NCI-H82 (cell line): ENCODE data around the gene PTCH2.
"Not testable (repeated sequence)": the region's sequence is repeated elsewhere in the genome, so short reads cannot be mapped to it uniquely, and the experiment has no call there.

Experiments used
- DNase-seq: peaks from one replicate; lab custom pipeline; 2025; lab: John Stamatoyannopoulos, UW

Gene PTCH2

DNA sequence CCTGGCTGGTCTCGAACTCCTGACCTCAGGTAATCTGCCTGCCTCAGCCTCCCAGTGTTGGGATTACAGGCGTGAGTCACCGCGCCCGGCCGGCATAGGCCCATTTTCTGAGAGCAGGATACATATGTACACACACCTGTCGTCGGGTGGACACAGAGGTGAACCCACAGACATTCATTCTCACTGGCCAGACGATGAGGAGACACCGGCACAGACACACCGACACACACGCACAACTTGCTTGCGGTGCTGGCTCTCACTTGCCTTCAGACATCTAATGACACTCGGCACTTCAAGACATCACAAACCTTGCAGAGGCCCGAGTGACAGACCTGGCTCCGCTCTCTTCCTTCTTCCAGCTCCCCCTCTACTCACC lies 579 bp downstream of the PTCH2 start:
- DNase-seq: peak; percentile 60

- DNase-seq: peak; percentile 27
These were observed 3.5 kb downstream of the PTCH2 start for GRCh38 chr1:44839576-44839975.

DNA sequence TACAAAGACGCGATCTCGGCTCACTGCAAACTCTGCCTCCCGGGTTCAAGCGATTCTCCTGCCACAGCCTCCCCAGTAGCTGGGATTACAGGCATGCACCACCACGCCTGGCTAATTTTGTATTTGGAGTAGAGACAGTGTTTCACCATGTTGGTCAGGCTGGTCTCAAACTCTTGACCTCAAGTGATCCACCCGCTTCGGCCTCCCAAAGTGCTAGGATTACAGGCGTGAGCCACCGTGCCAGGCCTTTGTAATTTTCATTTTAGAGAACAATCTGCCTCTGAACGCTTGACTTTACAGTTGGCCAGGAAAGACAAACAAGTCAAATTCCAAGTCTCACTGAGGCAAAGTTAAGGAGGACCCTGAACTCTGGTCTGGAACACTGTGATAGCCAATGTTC lies 4.8 kb downstream of the PTCH2 start:
- not testable (repeated sequence) for DNase-seq

- DNase-seq: peak; percentile 97
These were observed 7.0 kb downstream of the PTCH2 start for GRCh38 chr1:44835738-44836675.

DNA sequence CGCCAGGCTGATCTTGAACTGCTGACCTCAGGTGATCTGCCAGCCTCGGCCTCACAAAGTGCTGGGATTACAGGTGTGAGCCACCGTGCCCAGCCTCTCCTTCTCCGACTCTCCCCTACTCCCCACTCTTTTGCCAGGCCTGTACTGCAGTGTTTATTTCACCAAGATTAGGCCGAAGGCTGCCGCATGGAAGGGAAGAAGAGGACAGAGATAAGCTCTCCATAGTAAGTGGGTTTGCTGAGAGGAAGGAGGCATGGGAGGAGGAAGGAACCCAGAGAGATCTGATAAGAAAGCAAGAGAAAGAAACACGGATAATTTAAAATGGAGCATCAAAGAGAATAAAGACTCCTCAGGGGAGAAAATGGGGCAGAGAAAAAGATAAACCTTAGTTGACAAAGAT lies 8.7 kb downstream of the PTCH2 start:
- no peak for DNase-seq

GRCh38 chr1:44832056-44832705 lies 10.9 kb downstream of the PTCH2 start:
- no peak for DNase-seq

GRCh38 chr1:44831516-44831915 lies 11.5 kb downstream of the PTCH2 start:
- DNase-seq: no peak

DNA sequence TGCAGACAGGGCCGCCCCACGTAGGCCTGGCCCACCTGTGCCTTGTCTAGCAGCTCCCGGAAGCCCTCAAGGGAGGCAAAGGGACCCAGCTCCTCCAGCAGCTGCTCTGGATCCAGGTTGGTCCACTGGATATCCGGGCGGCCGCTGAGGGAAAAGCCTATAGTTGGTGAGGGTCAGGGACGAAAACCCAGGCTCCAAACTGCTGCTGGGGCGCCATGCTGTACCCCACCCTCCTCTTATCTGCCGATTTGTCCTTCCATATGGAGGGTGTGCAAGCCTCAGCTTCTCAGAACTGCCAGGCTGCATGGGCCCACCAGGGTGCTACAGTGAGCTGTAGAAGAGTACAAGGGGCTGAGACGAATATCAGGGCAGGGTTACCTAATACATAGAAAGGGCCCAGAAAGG lies 12.2 kb downstream of the PTCH2 start:
- peak; percentile 30 for DNase-seq

DNA sequence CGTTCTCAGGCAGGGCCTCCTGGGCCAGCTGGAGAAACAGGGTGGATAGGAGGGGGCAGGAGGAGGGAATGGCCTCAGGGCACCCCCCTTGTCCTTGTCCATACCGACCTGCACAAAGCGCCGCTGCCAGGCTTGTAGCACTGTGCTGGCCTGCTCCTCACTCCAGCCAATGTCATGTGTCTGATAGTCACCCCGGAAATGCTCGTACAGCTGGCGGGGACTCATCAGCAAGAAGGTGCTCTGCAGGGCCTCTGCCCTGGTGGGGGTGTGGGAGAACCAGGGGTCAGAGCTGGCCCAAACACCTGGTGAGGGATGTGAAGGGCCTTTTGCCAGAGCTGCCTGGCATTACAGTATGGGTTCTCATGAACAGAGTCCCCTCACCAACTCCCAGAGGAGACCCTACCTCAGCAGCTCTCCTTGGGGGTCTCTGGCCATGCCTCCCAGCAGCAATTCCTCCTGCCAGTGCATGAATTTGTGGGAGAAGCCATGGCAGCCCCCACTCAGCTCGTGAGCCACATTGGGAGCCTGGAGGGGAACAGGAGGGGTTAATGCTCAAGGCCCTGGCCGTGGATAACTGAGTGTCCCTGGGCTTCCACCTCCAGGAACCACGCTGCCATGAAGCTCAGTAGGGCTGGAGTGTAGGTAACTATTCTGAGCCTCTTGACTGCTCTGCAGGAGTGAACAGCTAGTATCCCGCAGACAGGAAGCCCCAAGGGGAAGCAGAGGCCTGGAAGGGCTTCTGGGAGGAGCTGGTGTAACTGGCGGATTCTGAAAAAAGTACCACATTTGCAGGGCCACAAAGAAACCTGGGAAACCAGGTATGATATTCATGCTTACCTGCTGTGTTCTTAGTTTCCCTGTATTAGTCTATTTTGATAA lies 13.3 kb downstream of the PTCH2 start:
- DNase-seq: no peak

GRCh38 chr1:44828841-44829440 lies 14.1 kb downstream of the PTCH2 start:
- no peak for DNase-seq

- DNase-seq: no peak
These were observed 14.9 kb downstream of the PTCH2 start for GRCh38 chr1:44828003-44828651.

DNA sequence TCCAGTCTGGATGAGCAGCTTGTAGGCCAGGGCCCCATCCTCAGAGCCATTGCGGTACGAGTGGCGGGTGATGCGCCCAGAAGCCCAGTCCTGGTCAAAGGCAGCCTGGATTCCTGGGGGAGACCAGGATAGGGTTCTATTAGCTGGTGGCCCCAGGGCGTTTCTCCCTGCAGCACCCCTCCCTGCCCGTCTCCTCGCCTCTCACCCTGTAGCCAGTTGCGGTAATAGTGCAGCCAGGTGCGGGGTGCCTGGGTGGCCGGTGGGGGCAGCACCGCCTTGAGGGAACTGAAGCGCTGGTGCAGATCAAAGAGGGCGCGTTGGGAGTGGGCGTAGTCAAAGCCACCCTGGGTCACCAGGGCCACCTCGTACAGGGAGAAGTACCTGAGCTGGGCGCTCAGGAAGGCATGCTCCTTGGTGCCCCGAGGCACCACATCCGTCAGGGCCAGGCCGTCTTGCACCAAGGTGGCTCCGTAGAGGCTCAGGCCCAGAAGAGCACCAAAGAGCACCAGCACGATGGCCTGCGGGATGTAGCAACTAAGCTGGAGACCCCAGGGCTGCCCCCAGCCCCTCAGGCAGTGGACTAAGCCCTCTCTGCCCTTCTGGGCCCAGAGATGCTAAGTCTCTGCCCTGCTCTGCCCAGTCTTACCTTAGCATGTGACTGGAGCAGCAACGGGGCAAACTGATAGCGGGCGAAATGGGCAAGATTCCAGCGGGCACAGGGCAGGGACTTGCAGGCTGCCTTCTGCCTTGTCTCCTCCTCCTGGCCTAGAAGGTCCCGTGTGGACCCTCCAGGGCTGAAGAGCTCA lies 15.7 kb downstream of the PTCH2 start:
- no peak for DNase-seq

- no peak for DNase-seq
These were observed 16.5 kb downstream of the PTCH2 start for GRCh38 chr1:44826375-44827196.

DNA sequence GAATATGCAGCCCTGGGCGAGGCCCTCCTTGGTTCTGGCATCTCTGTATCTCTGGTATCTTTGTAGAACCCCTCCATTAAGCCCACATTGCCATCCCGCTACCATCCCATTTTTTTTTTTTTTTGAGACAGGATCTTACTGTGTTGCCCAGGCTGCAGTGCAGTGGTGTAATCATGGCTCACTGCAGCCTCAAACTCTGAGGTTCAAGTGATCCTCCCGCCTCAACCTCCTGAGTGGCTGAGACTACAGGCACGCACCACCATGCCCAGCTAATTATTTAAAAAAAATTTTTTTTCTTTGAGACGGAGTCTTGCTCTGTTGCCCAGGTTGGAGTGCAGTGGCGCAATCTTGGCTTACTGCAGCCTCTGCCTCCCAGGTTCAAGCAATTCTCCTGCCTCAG lies 18.7 kb downstream of the PTCH2 start:
- not testable (repeated sequence) for DNase-seq

GRCh38 chr1:44822981-44823451 lies 20.0 kb downstream of the PTCH2 start:
- DNase-seq: no peak

GRCh38 chr1:44822131-44822701 lies 20.8 kb downstream of the PTCH2 start:
- DNase-seq: no peak

- DNase-seq: no peak
These were observed 21.8 kb downstream of the PTCH2 start for GRCh38 chr1:44821240-44821715.

DNA sequence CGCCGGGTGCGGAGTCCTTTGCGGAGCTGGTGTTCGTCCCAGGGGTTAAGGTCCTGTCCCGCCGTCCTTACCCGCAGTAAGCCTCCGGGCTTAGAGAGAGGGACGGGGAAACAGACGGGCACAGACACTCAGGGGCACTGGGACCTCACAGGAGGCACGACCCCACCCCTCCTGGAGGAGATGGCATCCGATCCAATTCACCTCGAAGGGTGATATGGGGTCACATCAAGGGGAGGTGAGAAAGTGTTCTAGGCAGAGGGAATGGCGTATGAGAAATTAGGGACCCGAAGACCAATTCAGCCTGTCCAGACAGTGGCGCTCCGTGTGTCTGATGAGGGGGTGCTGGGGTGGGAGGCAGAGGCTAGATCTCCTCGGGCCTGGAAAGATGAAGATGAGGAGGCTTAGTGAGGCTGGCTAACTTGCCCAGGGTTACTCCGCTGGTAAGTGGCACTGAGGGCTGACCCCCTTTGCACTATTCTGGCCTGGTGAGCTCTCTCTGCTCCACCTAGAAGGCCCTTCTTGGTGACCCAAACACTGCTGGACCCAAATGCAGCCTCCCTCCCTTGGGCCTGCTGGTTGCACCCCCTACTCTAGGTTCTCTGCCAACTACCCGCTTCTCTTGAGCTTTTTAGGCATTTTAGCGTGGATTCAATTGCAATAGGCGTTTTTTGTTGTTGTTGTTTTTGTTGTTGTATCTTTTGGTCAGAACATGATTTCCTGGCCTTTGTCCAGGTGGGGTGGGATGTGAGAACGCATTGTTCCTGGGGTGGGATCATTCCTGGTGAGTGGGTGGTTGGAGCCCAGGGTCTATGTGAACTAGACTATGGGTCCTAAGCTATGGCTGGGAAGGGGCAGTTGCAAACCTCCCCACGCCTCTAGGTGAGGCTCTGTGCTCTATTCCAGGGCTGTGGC lies 22.5 kb downstream of the PTCH2 start:
- no peak for DNase-seq
